HUES48 (cell line): ENCODE data around the gene TLDC2.
A peak's percentile ranks its signal among the peaks of the same experiment; 100 is the strongest.
"Not testable (repeated sequence)": the region's sequence is repeated elsewhere in the genome, so short reads cannot be mapped to it uniquely, and the experiment has no call there.

Experiments
- H3K27ac ChIP-seq: one replicate; pipeline ENCODE4 v1.7.0; 2013; ENCODE audit warnings: low read depth, low read length, inconsistent platforms
- H3K27me3 ChIP-seq: 2 replicates; pipeline ENCODE4 v1.6.1; 2013; ENCODE audit warnings: mild to moderate bottlenecking, low read length; ENCODE audit not compliant: control insufficient read depth, insufficient read depth
- H3K36me3 ChIP-seq: 2 replicates; pipeline ENCODE4 v1.6.1; 2013; ENCODE audit warnings: low read length; ENCODE audit not compliant: control insufficient read depth, insufficient read depth
- H3K4me1 ChIP-seq: 2 replicates; pipeline ENCODE4 v1.6.1; 2013; ENCODE audit warnings: mild to moderate bottlenecking, low read length; ENCODE audit not compliant: control insufficient read depth, insufficient read depth
- H3K4me3 ChIP-seq: 2 replicates; pipeline ENCODE4 v1.5.1; 2013; ENCODE audit warnings: mild to moderate bottlenecking, low read depth, low read length
- H3K9ac ChIP-seq: 2 replicates; pipeline ENCODE4 v1.6.1; 2013; ENCODE audit warnings: mild to moderate bottlenecking, low read depth, low read length, moderate library complexity
- H3K9me3 ChIP-seq: 2 replicates; pipeline ENCODE4 v1.6.1; 2013; ENCODE audit warnings: low read length; ENCODE audit not compliant: control insufficient read depth, insufficient read depth

TLDC2 gene

GRCh38 chr20:36875093-36875492 lies 845 bp upstream of the TLDC2 start:
- H3K4me3 ChIP-seq, H3K9me3 ChIP-seq, H3K36me3 ChIP-seq, H3K9ac ChIP-seq, H3K4me1 ChIP-seq, H3K27ac ChIP-seq, H3K27me3 ChIP-seq: not testable (repeated sequence)

DNA sequence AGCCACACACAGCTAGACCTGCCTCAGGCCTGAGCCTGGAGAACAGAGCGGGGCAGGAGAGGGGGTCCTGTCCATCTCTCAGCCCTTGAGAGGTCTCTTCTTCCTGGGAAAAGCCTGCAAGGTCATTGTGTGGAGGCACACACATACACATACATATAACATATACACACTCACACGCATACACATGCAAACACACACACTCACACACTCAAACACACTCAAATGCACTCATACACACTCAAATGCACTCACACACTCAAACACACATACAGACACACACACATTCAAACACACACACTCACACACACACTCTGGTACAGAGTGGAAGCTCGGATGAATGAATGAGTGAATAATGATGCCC lies 515 bp downstream of the TLDC2 start:
- Histone ChIP-seq H3K4me3 (no peak overlapping the region), H3K27ac (no peak overlapping the region), H3K27me3 (no peaks in the 10 kb centered on the region), H3K4me1 (no peaks in the 10 kb centered on the region), H3K36me3 (no peaks in the 10 kb centered on the region), H3K9me3 (no peaks in the 10 kb centered on the region), H3K9ac (no peak overlapping the region)

GRCh38 chr20:36878941-36879340 lies 3.0 kb downstream of the TLDC2 start:
- Histone ChIP-seq H3K27me3 (no peaks in the 10 kb centered on the region), H3K4me1 (no peaks in the 10 kb centered on the region), H3K36me3 (no peaks in the 10 kb centered on the region), H3K27ac (no peak overlapping the region), H3K9ac (no peak overlapping the region), H3K9me3 (no peaks in the 10 kb centered on the region), H3K4me3 (no peak overlapping the region)

- no peaks in the 10 kb centered on the region for H3K36me3 ChIP-seq
- no peaks in the 10 kb centered on the region for H3K27me3 ChIP-seq
- no peaks in the 10 kb centered on the region for H3K9me3 ChIP-seq
- no peaks in the 10 kb centered on the region for H3K4me1 ChIP-seq
- no peak overlapping the region for H3K27ac ChIP-seq
- H3K4me3 ChIP-seq: no peak overlapping the region
- no peak overlapping the region for H3K9ac ChIP-seq
These were observed 4.9 kb downstream of the TLDC2 start for GRCh38 chr20:36880741-36881250.

GRCh38 chr20:36881331-36881730 lies 5.4 kb downstream of the TLDC2 start:
- Histone ChIP-seq H3K27me3 (no peaks in the 10 kb centered on the region), H3K4me3 (no peak overlapping the region), H3K9me3 (no peaks in the 10 kb centered on the region), H3K9ac (no peak overlapping the region), H3K27ac (no peak overlapping the region), H3K4me1 (no peaks in the 10 kb centered on the region), H3K36me3 (no peaks in the 10 kb centered on the region)

- Histone ChIP-seq H3K36me3 (no peaks in the 10 kb centered on the region), H3K9ac (no peak overlapping the region), H3K4me1 (peaks cover 4% of the 10 kb centered on the region), H3K4me3 (no peak overlapping the region), H3K27ac (no peak overlapping the region), H3K27me3 (no peaks in the 10 kb centered on the region), H3K9me3 (no peaks in the 10 kb centered on the region)
These were observed 6.0 kb downstream of the TLDC2 start for GRCh38 chr20:36881888-36882287.

DNA sequence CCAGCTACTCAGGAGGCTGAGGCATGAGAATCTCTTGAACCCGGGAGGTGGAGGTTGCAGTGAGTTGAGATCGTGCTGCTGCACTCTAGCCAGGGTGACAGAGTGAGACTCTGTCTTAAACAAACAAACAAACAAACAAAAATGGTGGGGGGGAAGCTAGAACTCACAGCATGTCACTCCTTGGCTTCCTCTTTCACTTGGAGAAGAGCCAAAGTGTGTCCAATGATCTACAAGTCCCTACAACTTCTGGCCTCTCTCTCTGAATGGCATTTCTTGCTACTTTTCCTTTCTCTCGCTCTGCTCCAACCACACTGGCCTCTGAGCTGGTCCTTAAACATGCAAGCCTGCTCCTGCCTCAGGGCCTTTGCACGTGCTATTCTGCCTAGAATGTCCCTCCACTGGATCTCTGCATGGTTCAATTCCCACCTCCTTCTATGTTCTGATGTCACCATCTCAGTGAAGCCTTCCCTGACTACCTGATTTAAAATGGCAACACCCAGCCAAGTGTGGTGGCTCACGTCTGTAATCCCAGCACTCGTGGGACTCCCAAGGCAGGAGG lies 8.1 kb downstream of the TLDC2 start:
- H3K9ac ChIP-seq: no peak overlapping the region
- no peak overlapping the region for H3K4me3 ChIP-seq
- H3K27me3 ChIP-seq: no peaks in the 10 kb centered on the region
- H3K27ac ChIP-seq: no peak overlapping the region
- H3K4me1 ChIP-seq: peaks cover 15% of the 10 kb centered on the region
- H3K9me3 ChIP-seq: no peaks in the 10 kb centered on the region
- H3K36me3 ChIP-seq: no peaks in the 10 kb centered on the region

- peaks cover 15% of the 10 kb centered on the region for H3K4me1 ChIP-seq
- H3K9me3 ChIP-seq: no peaks in the 10 kb centered on the region
- 0 out of 2 replicates have a peak, but pooled peaks cover 7% of the 10 kb centered on the region for H3K36me3 ChIP-seq
- no peaks in the 10 kb centered on the region for H3K27me3 ChIP-seq
- H3K27ac ChIP-seq: no peak overlapping the region
- H3K9ac ChIP-seq: no peak overlapping the region
- no peak overlapping the region for H3K4me3 ChIP-seq
These were observed 9.4 kb downstream of the TLDC2 start for GRCh38 chr20:36885356-36885755.

GRCh38 chr20:36886859-36887751 lies 11.2 kb downstream of the TLDC2 start:
- H3K27me3 ChIP-seq: no peaks in the 10 kb centered on the region
- no peaks in the 10 kb centered on the region for H3K9me3 ChIP-seq
- peaks cover 21% of the 10 kb centered on the region for H3K36me3 ChIP-seq
- H3K9ac ChIP-seq: peak overlapping the region; percentile 22; the same call in 1 of the 2 replicates
- H3K4me1 ChIP-seq: peaks cover 15% of the 10 kb centered on the region
- peak overlapping the region; percentile 76 for H3K27ac ChIP-seq
- H3K4me3 ChIP-seq: no peak overlapping the region

DNA sequence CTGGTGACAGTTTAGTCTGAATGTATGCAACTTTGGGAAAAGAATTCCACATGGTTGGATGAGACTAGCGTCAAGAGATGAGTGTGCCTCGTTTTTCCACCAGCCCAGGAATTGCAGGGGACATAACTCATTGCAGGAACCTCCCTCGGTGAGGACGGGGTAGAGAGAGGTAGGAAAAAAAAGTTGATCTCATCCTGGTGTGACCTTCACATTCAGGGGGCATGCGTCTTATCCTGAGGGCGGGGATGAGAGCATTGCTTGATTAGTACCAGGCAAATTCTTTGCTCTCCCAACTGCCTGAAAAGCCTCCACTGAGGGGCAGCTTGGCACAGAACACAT lies 11.8 kb downstream of the TLDC2 start:
- peaks cover 27% of the 10 kb centered on the region for H3K36me3 ChIP-seq
- no peak overlapping the region for H3K4me3 ChIP-seq
- H3K4me1 ChIP-seq: peaks cover 15% of the 10 kb centered on the region
- no peaks in the 10 kb centered on the region for H3K27me3 ChIP-seq
- no peaks in the 10 kb centered on the region for H3K9me3 ChIP-seq
- H3K27ac ChIP-seq: no peak overlapping the region
- no peak overlapping the region for H3K9ac ChIP-seq

DNA sequence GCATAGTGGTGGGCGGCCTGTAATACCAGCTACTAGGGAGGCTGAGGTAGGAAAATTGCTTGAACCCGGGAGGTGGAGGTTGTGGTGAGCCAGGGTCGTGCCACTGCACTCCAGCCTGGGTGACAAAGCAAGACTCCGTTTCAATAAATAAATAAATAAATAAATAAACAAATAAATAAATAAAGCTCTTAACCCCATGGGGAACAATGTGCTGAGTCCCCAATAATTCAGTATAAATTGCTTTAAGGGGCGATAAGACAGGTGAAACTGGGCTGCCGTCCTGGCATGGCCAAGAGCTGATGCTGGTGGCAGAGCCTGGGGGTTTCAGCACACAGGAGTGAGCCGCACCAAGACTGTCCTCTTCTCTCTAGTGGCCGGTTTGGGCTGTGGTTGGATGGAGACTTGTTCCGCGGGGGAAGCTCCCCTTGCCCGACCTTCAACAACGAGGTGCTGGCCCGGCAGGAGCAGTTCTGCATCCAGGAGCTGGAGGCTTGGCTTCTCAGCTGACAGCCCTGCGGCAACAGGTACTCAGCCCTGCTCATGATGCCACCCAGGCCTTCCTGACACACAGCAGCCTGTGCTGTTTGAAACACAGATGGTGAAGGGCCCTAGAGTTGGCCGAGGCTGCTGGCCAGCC lies 13.1 kb downstream of the TLDC2 start:
- peaks cover 40% of the 10 kb centered on the region for H3K36me3 ChIP-seq
- H3K27ac ChIP-seq: no peak overlapping the region
- peaks cover 15% of the 10 kb centered on the region for H3K4me1 ChIP-seq
- H3K27me3 ChIP-seq: no peaks in the 10 kb centered on the region
- no peaks in the 10 kb centered on the region for H3K9me3 ChIP-seq
- H3K9ac ChIP-seq: no peak overlapping the region
- H3K4me3 ChIP-seq: no peak overlapping the region
